GM12875 (cell line): ENCODE measurements around the gene FANK1.

Experiments
- H3K4me3 ChIP-seq: one replicate; pipeline ENCODE4 v1.5.1; 2011; ENCODE audit warnings: low read depth, low read length, control low read depth
- TF ChIP-seq, protein P1 (sequence below): IDR thresholded peaks from 2 replicates; pipeline ENCODE4 v1.5.1; 2011; ENCODE audit warnings: low read depth, mild to moderate bottlenecking, control low read depth, inconsistent platforms, low read length, moderate library complexity, borderline replicate concordance; ENCODE audit not compliant: insufficient read depth

FANK1 gene

DNA sequence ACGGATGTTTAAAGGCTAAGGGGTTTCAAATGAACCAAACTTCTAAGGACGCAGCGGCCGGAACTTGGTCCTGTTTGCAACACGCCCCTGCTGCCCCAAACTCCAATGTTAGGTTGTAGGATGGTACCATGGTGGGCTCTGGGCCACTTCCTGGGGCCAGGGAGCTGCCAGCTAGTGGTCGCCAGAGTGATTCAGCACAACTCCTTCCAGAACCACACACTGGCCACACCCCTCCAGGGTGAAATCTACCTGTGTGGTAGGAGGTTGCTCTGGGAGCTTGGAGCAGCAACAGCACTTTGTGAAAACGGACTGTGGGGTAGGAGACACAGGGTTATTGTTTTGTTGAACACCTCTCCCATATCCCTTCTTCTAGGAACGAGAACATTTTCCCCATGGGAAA lies 161.1 kb downstream of the FANK1 start:
- TF ChIP-seq, protein P1, sequence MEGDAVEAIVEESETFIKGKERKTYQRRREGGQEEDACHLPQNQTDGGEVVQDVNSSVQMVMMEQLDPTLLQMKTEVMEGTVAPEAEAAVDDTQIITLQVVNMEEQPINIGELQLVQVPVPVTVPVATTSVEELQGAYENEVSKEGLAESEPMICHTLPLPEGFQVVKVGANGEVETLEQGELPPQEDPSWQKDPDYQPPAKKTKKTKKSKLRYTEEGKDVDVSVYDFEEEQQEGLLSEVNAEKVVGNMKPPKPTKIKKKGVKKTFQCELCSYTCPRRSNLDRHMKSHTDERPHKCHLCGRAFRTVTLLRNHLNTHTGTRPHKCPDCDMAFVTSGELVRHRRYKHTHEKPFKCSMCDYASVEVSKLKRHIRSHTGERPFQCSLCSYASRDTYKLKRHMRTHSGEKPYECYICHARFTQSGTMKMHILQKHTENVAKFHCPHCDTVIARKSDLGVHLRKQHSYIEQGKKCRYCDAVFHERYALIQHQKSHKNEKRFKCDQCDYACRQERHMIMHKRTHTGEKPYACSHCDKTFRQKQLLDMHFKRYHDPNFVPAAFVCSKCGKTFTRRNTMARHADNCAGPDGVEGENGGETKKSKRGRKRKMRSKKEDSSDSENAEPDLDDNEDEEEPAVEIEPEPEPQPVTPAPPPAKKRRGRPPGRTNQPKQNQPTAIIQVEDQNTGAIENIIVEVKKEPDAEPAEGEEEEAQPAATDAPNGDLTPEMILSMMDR = no peak
- H3K4me3 ChIP-seq = no peak overlapping the region

GRCh38 chr10:126058104-126058503 lies 161.7 kb downstream of the FANK1 start:
- TF ChIP-seq, protein P1 = no peak
- no peak overlapping the region for H3K4me3 ChIP-seq

- TF ChIP-seq, protein P1 = no peak
- no peak overlapping the region for H3K4me3 ChIP-seq
These were observed 162.1 kb downstream of the FANK1 start for GRCh38 chr10:126058507-126058906.
